ENCODE data around the gene SLC25A25. TPM values are rescaled to one million over a fixed set of nuclear protein-coding genes. Genes with fewer than 3 reads are reported as not detected.

SLC25A25 gene
- total RNA-seq (2021; ENCODE audit: unreplicated experiment): 10.7 TPM
- 6.8 TPM for polyA plus RNA-seq (2012; ENCODE audit: insufficient read length)
- percentile 63 among the genes with signal in this experiment for Bru-seq, nascent RNA
- percentile 60 among the genes with signal in this experiment for BruChase-seq, experiment 1, labeled RNA remaining after a 2-hour chase
- BruChase-seq, experiment 2, labeled RNA remaining after a 6-hour chase: percentile 59 among the genes with signal in this experiment
- long read RNA-seq, transcript SLC25A25-203 (10 exons, 3,431 nt): major isoform, 23 of 30 reads
- long read RNA-seq, partial matches to known transcripts: 7 of 30 reads
- long read RNA-seq, other reads (novel, unspliced or antisense): 0 of 30 reads

- no peak for TF ChIP-seq REST (IDR thresholded peaks at IDR 0.05; ENCODE audit: insufficient read depth in 1 of 2, low read depth in 2 of 2, low read length in 1 of 2)
- TF ChIP-seq TCF7L2 (IDR thresholded peaks at IDR 0.05; ENCODE audit: low read depth, low read length): 0 out of 2 replicates have a peak, but pooled peaks have one; percentile 13
- TF ChIP-seq POLR2AphosphoS5 (IDR thresholded peaks at IDR 0.05; ENCODE audit: low read depth, low read length): peak; percentile 70
- BruUV-seq (replicated peaks): no TSS peak
- in situ Hi-C loops (cut with HindIII; ENCODE audit: low pct_unique_long_range_greater_than_20kb, low sequenced_read_pairs) (no loop called here), intact Hi-C loops (cut with micrococcal nuclease; ENCODE audit: unreplicated experiment) (no loop called here)
- Histone ChIP-seq H3K27me3 (ENCODE audit: control insufficient read depth, insufficient read depth, low read length) (no peaks in the 10 kb centered on the region), H3K4me3 (ENCODE audit: low read depth in 2 of 2, low read length in 2 of 2) (peak within 1 kb of the TSS; percentile 79 to 97), H3K4me1 (ENCODE audit: control insufficient read depth, insufficient read depth, low read length) (peaks cover 21% of the 10 kb centered on the region), H3K36me3 (ENCODE audit: control insufficient read depth, insufficient read depth, low read length) (no peaks in the 10 kb centered on the region), H3K27ac (ENCODE audit: low read length) (peak within 1 kb of the TSS; percentile 99), H3K9me3 (ENCODE audit: control insufficient read depth, insufficient read depth, low read depth, low read length) (no peaks in the 10 kb centered on the region)
- ChIA-PET POLR2A (no interaction called here), CTCF (interaction anchor here (1.4 kb wide), 1 partner anchor 47 kb away, joined by 4 read pairs; no protein-coding TSS in a partner anchor)
- ATAC-seq: peak; percentile 89
- peak; percentile 92 for DNase-seq (ENCODE audit: low read depth, low spot score)
Observed at GRCh38 chr9:128067645-128068385, at the start of gene SLC25A25. SLC25A25 (plus strand) TSS chr9:128068232; CDS start chr9:128068320, 88 bp downstream.

GRCh38 chr9:128020692-128021091 is 47.3 kb upstream of the SLC25A25 start:
- H3K36me3 ChIP-seq (ENCODE audit: control insufficient read depth, insufficient read depth, low read length): no peaks in the 10 kb centered on the region
- intact Hi-C loops (cut with micrococcal nuclease; ENCODE audit: unreplicated experiment): no loop called here
- ChIA-PET CTCF (interaction anchor here (0.6 to 1.7 kb wide), 2 partner anchors 15 to 47 kb away, joined by 3 to 4 read pairs; partner anchors contain the start of gene NAIF1), POLR2A (no interaction called here)
- H3K9me3 ChIP-seq (ENCODE audit: control insufficient read depth, insufficient read depth, low read depth, low read length): no peaks in the 10 kb centered on the region
- H3K4me3 ChIP-seq (ENCODE audit: low read depth in 2 of 2, low read length in 2 of 2): no peak overlapping the region
- in situ Hi-C loops (cut with HindIII; ENCODE audit: low pct_unique_long_range_greater_than_20kb, low sequenced_read_pairs): no loop called here
- peak overlapping the region; percentile 68 for H3K27ac ChIP-seq (ENCODE audit: low read length)
- H3K4me1 ChIP-seq (ENCODE audit: control insufficient read depth, insufficient read depth, low read length): peaks cover 36% of the 10 kb centered on the region
- no peaks in the 10 kb centered on the region for H3K27me3 ChIP-seq (ENCODE audit: control insufficient read depth, insufficient read depth, low read length)
- peak; percentile 33; the same call in 1 of the 2 replicates for ATAC-seq
- TF ChIP-seq SIN3A (IDR thresholded peaks at IDR 0.05; ENCODE audit: borderline replicate concordance, insufficient read depth, low read depth, low read length): no peak
- TF ChIP-seq CTCF (IDR thresholded peaks at IDR 0.05): no peak; the same call in 1 of the 2 replicates
- TF ChIP-seq POLR2AphosphoS5 (IDR thresholded peaks at IDR 0.05; ENCODE audit: low read depth, low read length): no peak
- no peak for TF ChIP-seq REST (IDR thresholded peaks at IDR 0.05; ENCODE audit: insufficient read depth in 1 of 2, low read depth in 2 of 2, low read length in 1 of 2)
- no peak for TF ChIP-seq TCF7L2 (IDR thresholded peaks at IDR 0.05; ENCODE audit: low read depth, low read length)
- no TSS peak for BruUV-seq (replicated peaks)
- DNase-seq (ENCODE audit: low read depth, low spot score): no peak
